GM18519 (cell line): ENCODE results near the gene MRPL43.
"Not testable (repeated sequence)": the region's sequence is repeated elsewhere in the genome, so short reads cannot be mapped to it uniquely, and the experiment has no call there.

Source experiments
- ATAC-seq: cut with Tn5 transposase; IDR thresholded peaks from one replicate; pipeline ENCODE4 v1.9.1; 2021; ENCODE audit warnings: mild to moderate bottlenecking, moderate library complexity; ENCODE audit not compliant: unreplicated experiment, low FRiP score

Gene MRPL43

DNA sequence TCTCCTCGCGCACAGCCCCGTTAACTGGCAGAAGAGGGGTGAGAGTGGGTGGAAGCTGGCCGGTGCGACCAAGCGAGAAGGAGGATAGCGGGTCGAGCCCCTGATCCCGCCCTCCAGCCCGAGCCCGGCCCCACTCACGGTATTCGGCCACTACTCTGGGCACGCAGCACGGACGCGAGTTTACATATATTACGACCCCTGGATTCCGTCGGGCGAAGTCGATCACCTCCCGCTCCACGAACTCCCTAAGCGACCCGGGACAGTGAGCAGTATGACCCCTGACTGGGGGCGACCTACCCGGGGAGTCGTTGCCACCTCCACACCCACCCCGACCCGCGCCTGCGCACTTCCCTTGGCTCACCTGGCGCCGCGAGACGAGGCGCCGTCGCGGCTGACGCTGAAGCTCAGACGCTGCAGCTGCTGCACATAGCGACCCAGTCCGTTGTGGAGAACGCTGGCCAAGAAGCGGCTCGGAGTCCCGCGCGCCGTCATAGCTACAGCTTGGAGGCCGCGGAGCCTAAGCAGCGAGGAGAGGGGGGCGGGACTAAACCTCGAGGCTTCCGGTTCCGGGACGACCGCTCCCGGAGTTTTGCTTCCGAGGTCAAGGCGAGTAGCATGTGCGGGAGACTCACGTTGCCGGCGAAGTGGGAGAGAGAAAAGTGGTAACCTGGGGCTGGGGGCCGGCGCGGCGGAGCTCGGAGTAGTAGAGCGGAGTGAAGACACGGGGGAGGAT, at the start of gene MRPL43, which contains the start of gene TWNK:
Gene MRPL43, minus strand, starts transcription at position 546 of the 733 bp plus-strand sequence. Its CDS starts 54 bp downstream, at position 492.
Gene TWNK, plus strand, starts transcription at position 592 of the 733 bp plus-strand sequence. CDS start 668 bp downstream, outside the sequence.
- peak; percentile 57 for ATAC-seq

DNA sequence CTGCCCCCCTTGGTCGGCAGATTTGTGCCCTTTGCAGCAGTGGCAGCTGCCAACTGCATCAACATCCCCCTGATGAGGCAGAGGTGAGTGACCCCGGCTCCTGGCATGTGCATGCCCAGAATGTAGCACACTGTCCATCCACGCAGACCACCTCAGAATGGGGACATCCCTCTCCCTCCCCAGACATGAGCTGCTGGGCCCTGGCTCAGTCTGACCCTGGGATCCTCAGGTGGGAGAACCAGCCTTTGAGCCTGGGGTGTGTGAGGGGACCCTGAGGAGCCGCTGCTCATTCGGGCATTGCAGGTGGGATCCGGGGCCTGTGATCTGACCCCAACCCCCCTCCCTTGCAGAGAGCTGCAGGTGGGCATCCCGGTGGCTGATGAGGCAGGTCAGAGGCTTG, 49.4 kb upstream of the MRPL43 start:
- no peak for ATAC-seq

DNA sequence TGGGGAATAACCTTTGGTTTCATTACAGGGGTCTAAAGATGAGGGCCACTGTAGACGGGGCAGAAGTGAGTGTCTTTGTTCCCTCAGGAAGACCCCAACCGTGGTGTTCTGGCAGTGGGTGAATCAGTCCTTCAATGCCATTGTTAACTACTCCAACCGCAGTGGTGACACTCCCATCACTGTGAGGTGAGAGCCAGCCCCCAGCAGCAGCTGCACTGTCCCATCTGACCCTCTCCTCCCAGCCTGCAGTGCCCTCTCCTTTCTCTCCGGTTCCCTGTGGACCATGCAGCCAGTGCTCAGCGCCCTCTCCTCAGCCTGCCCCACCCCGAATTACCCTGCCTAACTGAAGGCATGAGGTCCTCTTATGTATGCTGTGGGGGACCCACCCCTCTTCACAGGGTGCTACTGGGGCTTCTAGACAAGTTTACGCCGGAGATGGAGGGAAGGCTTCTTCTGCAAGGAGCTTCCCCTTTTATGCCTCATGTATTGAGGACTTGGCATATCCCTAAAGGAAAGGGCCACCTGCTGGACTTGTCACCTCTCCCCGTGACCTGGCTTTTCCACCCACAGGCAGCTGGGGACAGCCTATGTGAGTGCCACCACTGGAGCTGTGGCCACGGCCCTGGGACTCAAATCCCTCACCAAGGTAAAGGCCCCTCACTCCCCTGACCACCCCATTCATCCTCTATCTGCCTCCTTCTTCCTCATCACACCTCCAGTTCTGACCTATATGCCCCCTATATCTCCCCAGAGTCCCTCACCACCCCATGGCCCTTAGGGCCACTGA, 48.8 kb upstream of the MRPL43 start:
- ATAC-seq, result no peak

DNA sequence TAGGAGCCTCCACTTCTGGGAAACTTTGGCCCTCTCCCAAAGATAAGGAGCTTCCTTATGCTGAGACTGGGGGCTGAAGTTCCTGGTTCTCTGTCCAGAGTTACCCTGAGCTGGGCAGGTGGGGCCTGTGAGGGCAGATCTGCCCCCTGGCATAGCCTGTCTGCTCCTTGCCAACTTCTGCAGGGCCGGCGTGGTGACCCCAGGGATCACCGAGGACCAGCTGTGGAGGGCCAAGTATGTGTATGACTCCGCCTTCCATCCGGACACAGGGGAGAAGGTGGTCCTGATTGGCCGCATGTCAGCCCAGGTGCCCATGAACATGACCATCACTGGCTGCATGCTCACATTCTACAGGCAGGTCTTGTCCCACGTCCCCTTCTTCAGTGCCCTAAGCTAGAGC, 48.0 kb upstream of the MRPL43 start:
- no peak for ATAC-seq

- ATAC-seq, result not testable (repeated sequence)
Observed at GRCh38 chr10:101034404-101034803, 47.1 kb upstream of the MRPL43 start.

DNA sequence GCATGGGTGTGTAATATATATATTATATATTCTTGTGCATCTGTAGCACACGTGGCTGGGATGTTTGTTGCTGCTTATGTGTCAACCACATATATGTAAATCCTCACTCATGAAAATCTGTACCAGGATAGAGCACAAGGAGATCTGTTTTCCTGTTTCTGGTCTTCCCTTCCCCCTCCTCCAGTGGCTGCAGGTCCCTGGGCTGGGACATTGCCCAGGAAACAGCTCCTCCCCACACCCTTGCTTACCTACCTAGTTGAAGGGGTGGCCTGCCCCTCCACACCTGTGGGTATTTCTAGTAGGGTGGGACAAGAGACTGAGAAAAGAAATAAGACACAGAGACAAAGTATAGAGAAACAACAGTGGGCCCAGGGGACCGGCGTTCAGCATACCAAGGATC, 46.0 kb upstream of the MRPL43 start:
- ATAC-seq, result no peak

DNA sequence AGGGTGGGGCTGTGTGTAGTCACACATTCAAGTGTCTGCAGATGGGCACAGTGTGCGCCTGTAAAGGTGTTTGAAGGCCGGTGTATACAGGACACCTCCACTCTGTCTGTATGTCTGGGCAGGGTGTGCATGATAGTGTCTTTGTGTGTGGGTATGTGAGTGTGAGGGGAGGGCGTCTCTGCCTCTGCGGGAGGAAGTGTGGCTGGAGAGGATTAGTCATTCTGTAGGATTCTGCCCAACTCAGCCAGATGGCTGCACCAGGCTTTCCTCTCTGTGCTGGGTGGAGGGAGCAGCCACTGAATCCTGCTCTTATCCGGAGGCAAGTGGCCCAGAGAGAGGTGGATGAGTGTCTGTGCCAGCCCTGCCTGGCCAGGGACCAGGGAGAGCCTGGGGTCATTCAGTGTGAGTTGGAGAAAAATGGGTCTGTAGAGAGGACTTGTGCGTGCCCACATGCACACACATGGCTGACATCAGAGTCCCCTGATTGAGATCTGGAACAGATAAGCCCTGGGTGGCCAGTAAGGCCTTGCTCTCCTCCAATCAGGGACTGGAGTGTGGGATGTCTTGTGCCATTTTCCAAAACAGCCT, 45.4 kb upstream of the MRPL43 start:
- ATAC-seq, result no peak

GRCh38 chr10:101031796-101032636, 44.7 kb upstream of the MRPL43 start:
- no peak for ATAC-seq

GRCh38 chr10:101031128-101031795, 44.0 kb upstream of the MRPL43 start, which contains the start of the genes PDZD7 and SFXN3:
TSS of gene PDZD7 (minus strand) at chr10:101031129. CDS start at chr10:101030219, 910 bp downstream.
TSS of gene SFXN3 (plus strand) at chr10:101031234. CDS start at chr10:101034695, 3,461 bp downstream.
- peak; percentile 63 for ATAC-seq

DNA sequence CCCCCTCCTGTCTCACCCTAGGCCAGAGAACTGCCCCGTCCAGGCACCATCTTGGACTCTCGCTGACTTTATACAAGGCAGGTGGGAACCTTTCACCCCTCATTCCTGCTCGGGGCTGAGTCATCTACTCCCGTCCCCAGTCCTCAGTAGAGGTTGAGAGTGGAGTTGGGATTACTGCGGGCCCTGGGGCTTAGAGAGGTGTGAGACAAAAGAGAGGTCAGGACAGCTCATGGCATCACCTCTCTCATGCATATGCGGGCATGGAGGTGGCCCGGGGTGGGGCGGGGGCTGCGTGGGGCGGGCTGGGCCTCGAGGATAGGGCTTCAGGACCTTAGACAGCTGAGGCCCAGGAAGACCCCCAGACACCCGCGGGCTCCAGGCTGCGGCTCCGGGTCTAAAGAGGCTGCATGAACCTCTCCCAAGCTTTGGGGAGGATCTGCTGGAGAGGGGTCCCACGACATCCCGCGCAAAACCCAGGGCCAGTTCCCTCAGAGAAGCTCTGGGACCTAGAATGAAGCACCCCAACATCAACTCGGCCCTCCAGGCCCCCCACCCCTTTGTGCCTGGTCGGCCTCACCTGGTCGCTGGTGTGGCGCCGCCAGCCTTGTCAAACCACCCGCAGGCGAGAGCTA, 43.3 kb upstream of the MRPL43 start:
- no peak for ATAC-seq

GRCh38 chr10:101029520-101030295, 42.4 kb upstream of the MRPL43 start:
- ATAC-seq, result no peak

DNA sequence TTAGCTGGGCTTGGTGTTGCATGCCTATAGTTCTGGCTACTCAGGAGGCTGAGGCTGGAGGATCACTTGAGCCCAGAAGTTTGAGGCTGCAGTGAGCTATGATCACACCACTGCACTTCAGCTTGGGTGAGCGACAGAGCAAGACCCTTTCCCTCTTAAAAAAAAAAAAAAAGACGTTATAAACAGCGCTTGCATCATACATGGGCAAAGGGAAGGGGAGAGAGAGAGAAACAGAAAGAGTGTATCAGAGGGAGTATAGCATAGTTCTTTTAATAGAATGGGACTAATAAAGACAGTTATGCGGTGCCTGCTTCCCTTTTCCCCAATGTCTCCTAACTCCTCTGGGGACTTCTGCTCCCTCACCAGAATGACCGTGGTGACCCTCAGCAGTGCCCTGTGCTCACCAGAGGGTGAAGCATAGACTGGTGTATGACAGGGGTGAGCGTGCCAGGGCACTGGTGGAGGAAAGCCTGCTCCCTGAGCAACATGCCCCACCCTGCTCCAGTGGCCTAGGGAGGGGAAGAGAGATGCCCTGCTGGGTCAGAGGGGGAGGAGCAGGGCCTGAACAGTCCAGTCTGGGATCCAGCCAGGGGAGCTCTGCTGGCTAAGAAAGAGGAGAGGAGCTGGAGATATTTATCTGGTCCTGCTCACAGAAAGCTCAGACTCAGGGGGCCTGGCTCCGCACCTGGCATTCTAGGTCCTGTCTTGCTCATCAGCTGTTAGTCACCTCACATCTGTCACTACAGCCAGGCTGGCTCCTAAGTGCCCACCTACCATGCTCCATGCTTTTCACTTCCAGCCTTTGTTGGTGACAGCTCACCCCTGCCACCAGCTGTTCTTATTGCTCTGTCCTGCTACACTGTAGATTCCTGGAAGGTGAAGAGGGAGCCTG, 41.4 kb upstream of the MRPL43 start:
- no peak for ATAC-seq

DNA sequence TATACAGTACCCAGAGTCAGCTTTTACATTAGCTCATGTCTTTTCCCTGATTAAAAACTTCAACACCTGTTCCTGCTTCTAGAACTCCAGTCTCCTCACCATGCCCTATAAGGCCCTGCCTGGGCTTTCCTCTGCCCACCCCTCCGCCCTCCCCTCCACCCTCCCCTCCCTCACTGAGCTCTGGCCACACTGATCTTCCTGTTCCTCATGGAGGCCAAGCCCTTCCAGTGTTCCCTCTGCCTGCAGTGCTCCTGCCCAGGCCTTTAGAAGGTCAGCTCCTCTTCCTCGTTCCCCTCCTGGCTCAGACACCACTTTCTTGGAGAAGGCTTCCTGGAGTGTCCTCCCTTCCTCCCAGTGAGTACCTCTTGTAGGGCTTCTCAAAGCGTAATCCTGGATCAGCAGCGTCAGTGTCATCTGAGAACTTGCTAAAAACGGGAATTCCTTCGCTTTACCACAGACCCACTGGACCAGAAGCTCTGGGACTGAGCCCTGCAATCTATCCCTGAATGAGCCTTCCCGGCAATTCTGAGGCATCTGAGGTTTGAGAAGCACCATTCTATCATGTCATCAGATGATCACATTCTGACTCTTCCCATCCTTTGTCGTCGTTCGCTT, 39.9 kb upstream of the MRPL43 start:
- no peak for ATAC-seq

GRCh38 chr10:101022967-101023705, 35.8 kb upstream of the MRPL43 start:
- no peak for ATAC-seq

GRCh38 chr10:101021692-101022251, 34.5 kb upstream of the MRPL43 start:
- ATAC-seq, result no peak

DNA sequence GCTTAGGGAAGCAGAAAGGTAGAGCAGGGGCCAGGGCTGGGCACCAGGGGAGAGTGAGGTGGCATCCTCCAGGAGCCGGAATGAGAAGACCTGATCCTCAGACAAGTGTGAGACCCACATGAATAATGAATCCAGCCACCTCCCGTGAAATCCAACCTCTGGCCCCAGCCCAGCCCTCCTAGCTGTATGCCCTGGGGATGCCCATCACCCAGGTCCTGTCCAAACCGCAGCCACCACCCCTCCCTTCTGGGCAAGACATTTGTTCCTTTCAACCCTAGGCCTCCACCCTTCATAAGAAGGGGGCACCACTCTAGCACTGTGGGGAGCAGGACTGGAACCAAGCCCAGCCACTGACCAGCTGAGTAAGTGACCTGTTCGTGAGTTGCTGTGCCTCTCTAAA, 33.9 kb upstream of the MRPL43 start:
- no peak for ATAC-seq
